IPS DF 6.9 (cell line): ENCODE data around the gene NOP9.

Experiments used
- DNase-seq: peaks from one replicate; pipeline ENCODE4 v3.0.0-alpha.2; 2013; ENCODE audit warnings: low read depth, low spot score
- H3K27ac ChIP-seq: one replicate; pipeline ENCODE4 v1.5.1; 2013; ENCODE audit warnings: low read length, control low read depth
- H3K27me3 ChIP-seq: 2 replicates; pipeline ENCODE4 v1.6.1; 2013; ENCODE audit warnings: mild to moderate bottlenecking, low read length; ENCODE audit not compliant: control insufficient read depth, insufficient read depth
- H3K36me3 ChIP-seq: 2 replicates; pipeline ENCODE4 v1.6.1; 2013; ENCODE audit warnings: low read length; ENCODE audit not compliant: control insufficient read depth, insufficient read depth
- H3K4me1 ChIP-seq: 2 replicates; pipeline ENCODE4 v1.6.1; 2013; ENCODE audit warnings: low read length; ENCODE audit not compliant: control insufficient read depth, insufficient read depth
- H3K4me3 ChIP-seq: 2 replicates; pipeline ENCODE4 v1.5.1; 2013; ENCODE audit warnings: mild to moderate bottlenecking, low read length
- H3K9me3 ChIP-seq: 2 replicates; pipeline ENCODE4 v1.6.1; 2013; ENCODE audit warnings: low read length, inconsistent platforms; ENCODE audit not compliant: control insufficient read depth, insufficient read depth
- WGBS: extraction: QIAGEN DNeasy Blood & Tissue Kit; methylation state at CpG from one replicate; pipeline ENCODE4 v1.1.7; 2013; ENCODE audit warnings: mixed read lengths, missing lambda C conversion rate; ENCODE audit not compliant: insufficient read length, insufficient coverage; 5-methylcytosine and 5-hydroxymethylcytosine counted together

NOP9 gene

DNA sequence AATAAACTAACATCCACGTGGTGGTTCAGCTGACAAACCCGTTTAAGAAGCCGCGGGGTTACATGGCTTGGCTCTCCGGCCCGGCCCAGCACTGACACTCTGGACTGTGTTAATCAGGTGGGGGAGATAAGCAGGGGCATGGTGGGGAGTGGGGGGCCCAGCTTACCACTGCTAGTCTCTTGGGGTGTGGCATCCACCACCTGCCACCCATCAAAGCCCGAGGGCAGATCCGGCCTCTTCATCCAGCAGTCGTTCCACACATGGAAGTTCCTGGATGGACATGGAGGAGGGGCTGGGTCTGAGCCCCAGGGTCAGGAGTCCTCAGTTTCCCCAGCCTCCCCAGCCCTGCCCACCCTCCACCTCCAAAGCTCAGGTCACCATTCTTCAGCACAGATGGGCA lies 41.5 kb upstream of the NOP9 start:
- Histone ChIP-seq H3K9me3 (no peaks in the 10 kb centered on the region), H3K27me3 (no peaks in the 10 kb centered on the region), H3K4me3 (no peak overlapping the region), H3K27ac (no peak overlapping the region), H3K4me1 (no peaks in the 10 kb centered on the region), H3K36me3 (no peaks in the 10 kb centered on the region)
- no peak for DNase-seq
- whole genome bisulfite sequencing = no CpG with 5 or more reads among the region's 9 CpGs

DNA sequence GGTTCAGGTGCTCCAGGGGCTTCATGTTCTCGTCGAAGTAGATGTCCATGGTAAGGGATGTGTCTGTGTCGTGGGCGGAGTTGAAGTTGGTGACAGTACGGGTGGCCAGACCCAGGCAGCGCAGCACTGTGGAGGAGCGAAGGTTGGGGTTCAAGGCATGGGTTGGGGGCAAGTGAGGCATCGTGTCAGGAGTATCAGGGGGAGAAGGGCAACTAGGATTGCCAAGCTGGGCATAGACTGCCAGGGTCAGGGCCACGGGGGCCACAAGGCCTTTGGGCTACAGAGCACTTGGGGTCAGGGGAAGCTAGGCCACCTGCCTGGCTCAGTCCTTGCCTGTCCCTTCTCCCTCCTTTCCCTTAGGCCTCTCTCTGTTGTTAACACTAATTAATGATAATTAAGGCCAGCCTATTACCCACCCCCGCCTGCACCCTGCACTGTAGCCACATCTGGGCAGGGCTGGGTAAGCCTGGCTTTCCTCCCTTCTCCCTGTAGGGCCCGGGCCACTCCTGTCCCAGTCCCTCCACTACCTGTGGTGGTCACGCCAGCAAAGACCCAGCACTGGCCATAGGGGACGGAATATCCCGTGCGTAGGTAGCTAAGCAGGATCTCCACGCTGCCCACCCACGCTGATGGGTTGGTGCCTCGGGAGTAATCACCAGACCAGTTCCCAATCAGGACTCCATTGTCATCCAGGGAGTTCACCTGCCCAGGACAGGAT lies 40.9 kb upstream of the NOP9 start:
- H3K4me1 ChIP-seq = no peaks in the 10 kb centered on the region
- no peak overlapping the region for H3K27ac ChIP-seq
- H3K27me3 ChIP-seq = no peaks in the 10 kb centered on the region
- no peaks in the 10 kb centered on the region for H3K36me3 ChIP-seq
- no peak for DNase-seq
- WGBS = no CpG with 5 or more reads among the region's 18 CpGs
- H3K9me3 ChIP-seq = no peaks in the 10 kb centered on the region
- no peak overlapping the region for H3K4me3 ChIP-seq

DNA sequence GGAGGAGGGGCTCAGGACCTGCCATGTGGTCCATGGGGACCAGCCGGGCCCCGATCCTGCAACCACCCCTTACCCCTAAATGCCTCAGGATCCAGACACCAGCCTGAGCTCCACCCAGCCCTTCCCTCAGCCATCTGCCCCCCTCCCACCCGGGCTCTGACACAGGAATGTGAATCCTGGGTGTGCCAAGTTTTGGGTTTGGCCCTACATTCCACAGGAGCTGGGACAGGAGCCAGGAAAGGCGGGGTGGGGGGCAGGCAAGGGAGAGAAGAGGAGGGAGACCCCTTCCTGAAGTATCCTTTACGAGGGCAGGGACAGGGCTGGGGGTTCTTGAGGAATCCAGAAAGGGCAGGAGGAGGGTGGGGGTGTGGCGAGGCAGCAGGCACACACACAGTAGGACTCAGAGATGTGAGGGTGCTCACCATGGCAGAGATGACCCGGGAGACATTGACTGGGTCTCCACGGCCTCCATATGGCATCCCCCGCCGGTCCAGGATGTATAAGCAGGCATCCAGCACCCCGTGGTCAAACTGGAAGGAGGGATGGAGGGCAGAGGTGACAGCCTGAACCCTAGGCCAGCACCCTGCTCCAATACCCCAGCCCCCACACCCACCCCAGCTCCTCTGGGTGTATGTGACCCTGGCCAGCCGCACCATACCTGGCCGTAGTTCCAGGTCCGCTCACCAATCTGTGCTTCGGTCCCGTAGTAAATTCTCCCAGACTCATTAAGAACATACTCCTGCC lies 40.2 kb upstream of the NOP9 start:
- no peaks in the 10 kb centered on the region for H3K4me1 ChIP-seq
- no peak for DNase-seq
- H3K36me3 ChIP-seq = no peaks in the 10 kb centered on the region
- no peak overlapping the region for H3K27ac ChIP-seq
- H3K4me3 ChIP-seq = no peak overlapping the region
- H3K27me3 ChIP-seq = no peaks in the 10 kb centered on the region
- no peaks in the 10 kb centered on the region for H3K9me3 ChIP-seq
- WGBS = no CpG with 5 or more reads among the region's 16 CpGs

DNA sequence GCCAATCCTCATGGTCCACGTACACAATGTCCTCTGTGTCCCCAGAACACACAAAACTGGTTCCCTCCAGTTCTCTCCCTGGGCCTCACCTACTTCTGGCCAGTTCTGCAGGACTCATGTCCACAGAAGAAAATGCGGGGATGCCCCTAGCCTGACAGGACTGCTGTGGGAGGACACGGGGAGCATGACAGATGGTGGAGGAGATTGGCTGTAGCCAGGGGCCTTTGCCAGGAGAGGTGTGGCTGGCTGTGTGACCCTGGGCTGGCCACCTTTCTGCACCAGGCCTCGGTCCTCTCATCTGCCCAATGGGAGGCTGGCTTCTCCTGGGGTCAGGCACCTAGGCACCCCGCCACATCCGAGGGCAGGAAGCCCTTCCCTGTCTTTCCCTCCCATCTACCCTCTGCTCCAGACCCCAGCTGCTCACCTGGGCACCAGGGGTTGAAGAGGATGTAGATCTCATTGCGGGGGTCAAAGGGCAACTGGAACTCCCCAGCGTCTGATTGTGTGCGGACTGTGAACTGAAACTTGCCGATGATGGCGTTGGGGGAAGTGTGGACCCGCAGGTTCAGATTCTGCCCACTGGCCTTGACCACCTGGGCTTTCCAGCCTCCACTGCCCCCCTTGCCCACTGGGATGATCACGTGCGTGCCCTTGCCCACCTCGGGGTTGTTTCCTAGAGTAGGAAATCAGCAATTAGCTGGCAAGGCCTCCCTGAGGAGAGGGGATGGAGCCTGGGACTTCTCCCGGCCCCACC lies 39.4 kb upstream of the NOP9 start:
- Histone ChIP-seq H3K27me3 (no peaks in the 10 kb centered on the region), H3K27ac (no peak overlapping the region), H3K9me3 (no peaks in the 10 kb centered on the region), H3K36me3 (no peaks in the 10 kb centered on the region), H3K4me1 (no peaks in the 10 kb centered on the region), H3K4me3 (no peak overlapping the region)
- WGBS = no CpG with 5 or more reads among the region's 16 CpGs
- no peak for DNase-seq

DNA sequence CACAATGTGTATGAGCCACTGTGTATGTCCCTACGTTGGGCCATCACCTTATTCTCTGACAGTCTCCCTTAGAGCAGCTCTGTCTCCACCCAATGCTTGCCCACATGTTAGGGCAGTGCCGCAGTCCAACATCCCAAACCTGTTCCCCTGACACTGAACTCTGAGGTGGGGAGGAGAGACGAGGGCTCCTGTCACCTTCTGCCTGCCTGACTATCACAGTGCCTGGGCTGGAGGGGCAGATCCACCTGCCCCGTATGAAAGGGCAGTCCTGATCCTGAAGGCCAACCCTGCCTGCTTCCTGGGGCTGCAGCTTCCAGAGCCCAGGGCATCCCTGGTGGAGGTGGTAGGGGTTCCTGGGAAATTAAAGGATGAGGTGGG lies 38.9 kb upstream of the NOP9 start:
- no peaks in the 10 kb centered on the region for H3K4me1 ChIP-seq
- H3K4me3 ChIP-seq = no peak overlapping the region
- WGBS = no CpG with 5 or more reads among the region's 4 CpGs
- H3K27me3 ChIP-seq = no peaks in the 10 kb centered on the region
- no peaks in the 10 kb centered on the region for H3K36me3 ChIP-seq
- DNase-seq = no peak
- no peak overlapping the region for H3K27ac ChIP-seq
- H3K9me3 ChIP-seq = no peaks in the 10 kb centered on the region

DNA sequence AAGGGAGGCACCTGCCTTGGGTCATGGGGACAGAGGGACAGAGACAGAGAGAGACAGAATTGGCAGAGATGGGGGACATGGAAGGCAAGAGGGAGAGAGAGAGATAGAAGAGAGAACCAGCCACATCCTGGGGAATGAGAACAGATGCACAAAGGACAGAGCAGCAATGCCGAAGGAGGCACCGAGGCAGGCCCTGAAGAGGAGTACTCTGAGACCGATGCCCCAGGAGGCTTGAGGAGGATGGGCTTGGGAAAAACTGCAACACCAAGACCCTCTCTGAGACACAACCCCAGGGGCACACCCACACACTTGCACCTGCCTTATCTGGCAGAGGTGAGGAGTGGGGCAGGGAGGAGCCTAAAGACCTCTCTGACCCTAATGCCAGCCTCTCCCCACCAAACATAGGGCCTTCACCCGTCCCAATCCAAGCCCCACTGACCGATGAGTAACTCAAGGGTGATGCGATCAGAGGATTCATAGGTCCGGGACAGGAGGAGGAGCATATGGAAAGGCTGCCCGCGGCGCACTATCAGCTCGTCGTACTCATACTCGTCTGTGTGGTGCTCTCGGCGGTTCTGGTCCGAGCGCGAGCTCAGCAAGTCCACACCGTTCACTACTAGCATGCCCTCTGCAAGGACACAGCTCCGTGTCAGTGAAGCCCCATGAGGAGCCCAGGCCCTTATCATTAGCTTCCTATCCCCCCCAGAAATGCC lies 38.2 kb upstream of the NOP9 start:
- no peak overlapping the region for H3K4me3 ChIP-seq
- no peak overlapping the region for H3K27ac ChIP-seq
- no peaks in the 10 kb centered on the region for H3K27me3 ChIP-seq
- peaks cover 1% of the 10 kb centered on the region; the same call in 1 of the 2 replicates for H3K36me3 ChIP-seq
- H3K9me3 ChIP-seq = no peaks in the 10 kb centered on the region
- no peaks in the 10 kb centered on the region for H3K4me1 ChIP-seq
- no peak for DNase-seq
- WGBS = no CpG with 5 or more reads among the region's 20 CpGs

DNA sequence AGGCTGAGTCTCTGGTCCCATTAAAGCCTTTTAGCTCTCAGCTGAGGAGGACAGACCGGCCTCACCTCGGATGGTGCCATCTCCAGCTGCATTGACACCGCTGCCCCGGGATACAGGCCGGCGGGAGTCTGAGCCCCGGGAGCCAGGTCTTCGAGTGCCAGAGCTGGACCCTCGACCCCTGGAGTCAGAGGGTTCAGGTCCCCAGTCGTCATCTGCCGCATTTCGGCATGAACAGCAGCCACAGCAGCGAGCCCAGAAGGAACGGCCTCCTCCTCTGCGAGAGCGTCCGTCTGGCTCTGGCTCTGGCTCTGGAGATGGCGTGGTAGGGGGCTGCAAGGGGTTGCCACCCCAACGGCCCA lies 37.7 kb upstream of the NOP9 start:
- H3K9me3 ChIP-seq = no peaks in the 10 kb centered on the region
- H3K27ac ChIP-seq = no peak overlapping the region
- no peaks in the 10 kb centered on the region for H3K4me1 ChIP-seq
- no CpG with 5 or more reads among the region's 19 CpGs for WGBS
- no peaks in the 10 kb centered on the region for H3K27me3 ChIP-seq
- H3K4me3 ChIP-seq = no peak overlapping the region
- H3K36me3 ChIP-seq = peaks cover 4% of the 10 kb centered on the region; the same call in 1 of the 2 replicates
- no peak for DNase-seq

DNA sequence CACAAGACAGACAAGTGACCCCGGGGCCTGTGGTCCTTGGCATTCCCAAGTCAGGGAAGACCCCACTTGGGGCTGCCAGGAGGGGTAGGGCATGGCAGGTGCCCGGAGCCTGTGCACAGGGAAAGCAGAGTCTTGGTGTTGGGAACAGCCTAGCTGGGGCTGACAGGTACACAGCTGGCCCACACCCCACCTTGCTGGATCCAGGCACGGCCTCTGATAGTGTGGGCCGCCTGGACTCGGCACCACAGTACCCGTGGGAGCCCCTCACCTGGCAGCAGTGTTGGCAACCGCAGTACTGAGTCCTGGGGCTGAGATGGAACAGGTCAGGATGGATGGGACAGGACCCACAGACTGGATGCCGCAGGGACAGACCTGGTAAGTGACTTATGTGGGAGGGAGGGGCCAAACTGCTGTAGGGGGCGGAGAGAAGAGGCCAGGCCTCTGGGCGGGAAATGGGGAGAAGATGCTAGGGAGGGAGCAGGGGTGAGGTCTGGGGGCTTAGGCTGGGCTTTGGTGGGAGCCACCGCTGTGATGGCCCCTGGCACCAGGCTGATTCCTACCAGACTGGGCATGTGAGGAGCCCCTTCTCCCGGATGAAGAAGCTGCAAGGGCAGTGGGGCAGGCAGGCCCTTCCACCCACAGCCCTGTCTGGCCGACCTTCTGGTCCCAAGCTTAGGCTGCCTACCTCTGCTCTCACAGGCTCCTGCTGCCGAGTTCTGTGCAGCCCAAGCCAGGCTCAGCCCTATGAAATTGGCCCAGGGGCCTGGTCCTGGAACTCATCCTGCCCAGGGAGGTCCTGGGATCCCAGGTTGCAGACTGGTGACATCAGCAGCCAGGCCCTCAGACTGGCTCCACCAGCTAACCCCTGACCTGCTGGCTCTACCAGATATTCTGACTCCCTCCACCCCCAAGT lies 36.6 kb upstream of the NOP9 start, which contains the start of gene TGM1:
TGM1 (minus strand) TSS at position 357 of the 913 bp plus-strand sequence. CDS start 825 bp downstream, outside the sequence.
- no peaks in the 10 kb centered on the region for H3K4me1 ChIP-seq
- no peak for DNase-seq
- no peaks in the 10 kb centered on the region for H3K9me3 ChIP-seq
- no peak within 1 kb of the TSS for H3K4me3 ChIP-seq
- H3K27me3 ChIP-seq = no peaks in the 10 kb centered on the region
- no peak within 1 kb of the TSS for H3K27ac ChIP-seq
- no CpG with 5 or more reads among the region's 14 CpGs for WGBS
- peaks cover 4% of the 10 kb centered on the region; the same call in 1 of the 2 replicates for H3K36me3 ChIP-seq

DNA sequence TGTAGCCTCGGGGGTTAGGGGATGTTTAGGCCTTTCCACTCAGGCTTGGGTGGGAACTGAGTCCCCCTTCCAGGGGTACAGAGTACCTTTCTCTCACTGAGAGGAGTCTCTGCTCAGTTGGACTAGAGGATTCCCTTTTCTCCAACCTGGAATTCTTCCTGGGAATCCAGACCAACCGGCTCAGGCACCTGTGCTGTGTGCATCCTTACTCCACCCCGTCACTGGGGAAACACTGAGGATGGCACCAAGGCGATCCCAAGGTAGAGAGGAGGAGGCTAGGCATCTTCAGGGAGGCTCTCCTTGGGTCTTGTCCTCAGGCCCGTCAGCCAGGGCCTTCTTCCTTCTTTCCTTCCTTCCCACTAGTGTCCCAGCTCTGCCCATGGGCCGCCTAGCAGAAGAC lies 35.8 kb upstream of the NOP9 start:
- no peaks in the 10 kb centered on the region for H3K27me3 ChIP-seq
- no peak for DNase-seq
- H3K36me3 ChIP-seq = peaks cover 4% of the 10 kb centered on the region; the same call in 1 of the 2 replicates
- H3K27ac ChIP-seq = no peak overlapping the region
- no peaks in the 10 kb centered on the region for H3K9me3 ChIP-seq
- H3K4me1 ChIP-seq = no peaks in the 10 kb centered on the region
- WGBS = no CpG with 5 or more reads among the region's 6 CpGs
- no peak overlapping the region for H3K4me3 ChIP-seq
